KOPT-K1 (cell line): ENCODE measurements around the gene TBC1D22A.

Experiments
- H3K27ac ChIP-seq: fragments of 200-600 bp; sonication (generic); 2 replicates; pipeline ENCODE4 v1.5.1; 2016; ENCODE audit warnings: antibody characterized with exemption, mild to moderate bottlenecking, low read depth, low read length; ENCODE audit not compliant: poor library complexity, severe bottlenecking
- H3K36me3 ChIP-seq: fragments of 200-600 bp; sonication (generic); 2 replicates; pipeline ENCODE4 v1.5.1; 2017; ENCODE audit warnings: antibody characterized with exemption, mild to moderate bottlenecking, low read length, moderate library complexity; ENCODE audit not compliant: insufficient read depth
- H3K9me3 ChIP-seq: fragments of 200-600 bp; sonication (generic); 2 replicates; pipeline ENCODE4 v1.5.1; 2017; ENCODE audit warnings: antibody characterized with exemption, low read length, mild to moderate bottlenecking; ENCODE audit not compliant: insufficient read depth, poor library complexity, severe bottlenecking

TBC1D22A gene

DNA sequence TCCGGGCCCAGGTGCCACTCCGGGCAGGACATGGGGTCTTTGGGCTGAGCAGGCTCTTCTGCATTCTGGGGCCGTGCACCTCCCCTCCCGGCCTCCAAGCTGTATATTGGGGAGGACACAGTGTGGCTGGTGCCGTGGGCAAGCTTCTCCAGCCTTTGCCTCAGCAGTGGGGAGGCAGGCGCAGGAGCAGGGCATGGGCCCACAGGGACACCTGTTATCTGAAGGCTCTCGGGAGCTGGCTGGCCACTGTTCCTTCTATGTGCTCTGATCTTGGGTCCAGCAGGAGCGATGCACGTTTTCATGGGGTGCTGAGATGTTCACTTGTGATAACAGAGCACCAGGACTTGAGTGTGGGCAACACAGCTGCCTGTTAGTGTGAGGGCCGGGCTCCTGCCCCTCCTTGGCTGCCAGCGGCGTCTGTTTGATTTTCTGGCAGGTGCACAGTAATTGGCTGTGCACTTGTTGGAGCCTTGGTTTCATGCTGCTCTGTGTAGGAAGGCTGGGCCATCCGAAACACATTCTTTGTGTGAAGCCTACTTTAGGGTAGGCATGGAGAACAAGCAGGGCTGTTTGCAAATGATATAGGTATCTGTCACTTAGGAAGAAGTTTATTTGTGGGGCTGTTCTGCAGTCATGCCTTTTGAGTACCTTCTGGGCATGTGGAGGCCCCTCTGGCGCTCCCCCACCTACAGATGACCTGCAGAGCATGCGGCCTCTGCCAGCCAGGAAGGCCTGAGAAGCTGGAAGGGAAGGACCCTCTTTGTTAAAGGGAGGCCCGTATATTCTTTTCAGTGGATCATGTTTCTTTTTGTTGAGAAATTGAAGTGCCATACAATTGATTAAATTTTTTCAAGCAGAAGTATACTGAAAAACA, 201.5 kb downstream of the TBC1D22A start:
- Histone ChIP-seq H3K36me3 (no peaks in the 10 kb centered on the region), H3K9me3 (no peaks in the 10 kb centered on the region), H3K27ac (no peak overlapping the region)

DNA sequence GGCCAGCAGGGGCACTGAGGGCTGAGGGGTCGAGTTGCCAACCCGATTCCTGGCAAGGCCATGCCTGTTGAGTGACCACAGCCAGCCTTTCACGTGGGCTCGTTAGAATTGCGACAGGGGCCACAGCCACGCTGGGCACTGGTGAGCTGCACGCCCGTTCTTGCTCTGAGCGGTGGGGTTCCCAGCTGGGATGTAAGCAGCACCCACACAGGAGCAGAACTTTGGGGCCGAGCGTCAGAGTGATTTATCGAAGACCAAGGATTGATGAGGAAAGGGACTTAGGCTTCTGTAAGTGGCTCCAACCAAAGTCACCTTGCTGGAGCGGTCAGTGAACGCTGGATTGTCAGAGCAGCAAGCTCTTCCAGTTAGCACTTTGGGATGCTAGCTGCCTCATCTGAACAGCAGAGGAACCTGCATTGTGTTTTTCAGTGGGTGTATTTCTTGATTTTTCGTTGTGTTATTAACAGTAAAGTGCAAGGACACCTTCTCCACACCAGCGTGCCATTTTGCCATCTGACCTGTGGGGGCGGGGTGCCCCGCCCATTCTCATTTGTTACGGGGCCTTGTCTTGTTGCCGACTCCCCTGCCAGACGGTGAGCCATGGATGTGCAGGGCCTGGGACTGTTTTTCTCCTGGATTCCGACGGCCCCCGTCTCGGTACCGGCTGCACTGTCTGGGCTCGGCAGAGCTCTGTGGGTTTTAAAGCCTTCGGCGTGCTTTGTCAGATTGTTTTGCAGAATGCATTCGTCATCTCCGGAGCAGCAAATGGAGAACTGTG, 202.5 kb downstream of the TBC1D22A start:
- no peaks in the 10 kb centered on the region for H3K36me3 ChIP-seq
- H3K27ac ChIP-seq: no peak overlapping the region
- no peaks in the 10 kb centered on the region for H3K9me3 ChIP-seq

DNA sequence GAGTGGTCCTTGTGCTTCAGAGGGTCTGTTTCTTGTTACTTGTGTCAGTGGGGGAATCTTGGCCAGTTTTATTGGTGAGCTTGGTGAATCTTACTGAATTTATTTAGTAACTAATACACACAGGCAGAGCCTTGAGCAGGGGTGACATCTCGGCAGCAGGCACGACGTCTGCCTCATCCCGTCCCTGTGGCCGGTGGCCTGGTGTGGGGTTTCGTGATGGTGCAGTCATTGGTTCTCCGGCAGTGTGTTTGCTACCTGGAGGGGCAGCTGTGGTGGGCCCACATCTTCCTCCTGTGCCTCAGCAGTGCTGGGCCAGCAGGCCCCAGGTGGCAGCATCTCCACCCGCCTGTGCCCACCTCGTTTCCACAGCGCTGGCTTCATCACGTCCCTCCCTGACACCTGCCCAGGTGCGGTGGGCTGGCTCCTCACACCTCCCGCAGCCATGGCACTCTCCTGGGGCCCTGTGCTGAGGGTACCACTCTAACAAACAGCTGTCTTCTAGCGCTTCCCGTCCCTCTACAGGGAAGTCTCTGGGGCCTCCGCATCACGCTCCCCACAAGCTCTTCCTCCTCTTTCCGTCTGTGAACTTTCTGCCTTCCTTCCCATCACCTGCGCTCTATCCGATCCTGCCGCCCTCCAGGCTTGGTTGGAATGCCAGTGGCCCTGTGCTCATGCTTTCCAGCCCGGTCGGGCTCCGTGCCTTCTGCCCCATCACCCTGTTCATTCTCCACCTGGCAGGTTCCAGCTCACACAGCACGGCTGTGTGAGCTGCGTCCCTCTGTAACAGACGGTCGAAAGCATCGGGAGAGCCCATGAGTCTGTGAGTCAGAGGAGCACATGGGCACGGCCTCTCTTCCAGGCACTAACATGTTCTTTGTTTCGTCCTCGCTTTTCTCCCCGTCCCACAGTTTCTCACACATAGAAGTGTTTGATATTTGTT, 203.4 kb downstream of the TBC1D22A start:
- H3K9me3 ChIP-seq: no peaks in the 10 kb centered on the region

DNA sequence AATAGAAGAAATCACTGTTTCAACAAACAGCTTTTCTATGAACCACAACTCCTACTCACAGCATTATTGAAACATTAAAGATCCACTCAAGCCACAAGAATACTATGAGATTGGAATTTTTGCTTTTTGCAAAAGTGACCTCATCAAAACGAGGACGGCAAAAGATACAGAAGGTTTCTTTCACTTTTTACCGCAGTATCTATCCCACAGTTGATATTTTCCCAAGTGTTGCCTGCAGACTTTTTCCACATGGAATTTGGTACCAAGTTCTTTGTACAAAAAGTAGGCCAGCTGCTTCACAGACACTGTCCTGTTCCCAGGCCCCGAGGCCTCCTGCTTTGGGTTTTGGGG, 204.0 kb downstream of the TBC1D22A start:
- no peaks in the 10 kb centered on the region for H3K9me3 ChIP-seq
- no peak overlapping the region for H3K27ac ChIP-seq
- H3K36me3 ChIP-seq: no peaks in the 10 kb centered on the region

More for the DNA sequence above, 203.4 kb downstream of the TBC1D22A start:
- Histone ChIP-seq H3K27ac (no peak overlapping the region), H3K36me3 (no peaks in the 10 kb centered on the region)

DNA sequence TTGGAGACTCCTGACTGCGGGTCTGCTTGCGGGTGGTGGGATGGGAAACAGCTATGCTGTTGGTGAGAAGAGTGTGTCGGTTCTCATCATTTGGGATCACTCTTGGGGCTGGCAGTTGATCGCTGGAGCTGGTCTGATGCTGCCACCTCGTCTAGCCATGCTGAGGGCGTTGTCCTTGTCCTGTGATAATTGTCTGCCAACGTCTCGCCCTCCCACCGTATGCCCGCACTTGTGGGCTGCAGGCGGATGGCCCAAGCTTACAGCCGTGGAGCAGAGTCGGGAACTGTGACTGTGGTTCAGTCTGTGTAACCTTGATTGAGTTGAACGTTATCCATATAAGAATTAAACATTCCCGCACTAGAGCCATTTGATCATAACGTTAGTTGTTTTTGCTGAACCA, 204.4 kb downstream of the TBC1D22A start:
- Histone ChIP-seq H3K27ac (no peak overlapping the region), H3K9me3 (no peaks in the 10 kb centered on the region), H3K36me3 (no peaks in the 10 kb centered on the region)

DNA sequence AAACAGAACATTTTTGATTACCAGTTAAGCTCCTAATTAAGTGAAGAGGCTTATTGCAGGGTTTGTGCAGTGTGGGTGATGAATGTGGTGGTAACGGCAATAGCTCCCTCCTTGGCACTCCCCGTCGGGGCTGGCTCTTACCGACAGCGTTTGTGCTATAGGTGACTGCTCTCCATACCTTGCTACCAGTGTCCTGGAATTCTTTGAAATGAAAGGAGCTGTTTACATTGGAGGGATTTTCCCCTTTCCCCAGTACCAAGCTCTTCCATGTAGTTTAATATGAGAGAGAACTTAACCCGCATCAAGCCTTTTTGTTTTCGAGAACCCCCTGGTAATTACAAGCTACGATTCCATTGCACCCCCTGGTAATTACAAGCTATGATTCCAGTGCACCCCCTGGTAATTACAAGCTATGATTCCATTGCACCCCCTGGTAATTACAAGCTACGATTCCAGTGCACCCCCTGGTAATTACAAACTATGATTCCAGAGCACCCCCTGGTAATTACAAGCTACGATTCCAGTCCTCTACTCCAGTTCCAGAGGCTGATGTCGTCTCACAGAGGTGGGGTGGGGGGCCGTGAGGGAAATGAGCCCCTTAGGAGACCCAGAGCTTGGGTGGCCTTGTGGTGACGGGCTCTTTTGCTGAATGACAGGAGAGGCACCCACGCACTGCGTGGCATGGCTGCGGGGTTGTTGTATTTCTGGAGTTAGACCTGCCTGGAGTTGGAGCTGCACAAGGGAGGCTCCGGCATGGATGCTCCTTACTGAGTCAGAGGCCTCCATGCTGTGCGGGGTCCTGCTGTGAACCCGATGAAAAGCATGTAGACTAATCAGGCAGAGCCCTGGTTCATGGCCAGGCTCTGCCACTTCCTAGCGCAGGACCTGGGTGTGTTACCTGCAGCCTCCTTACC, 205.3 kb downstream of the TBC1D22A start:
- no peaks in the 10 kb centered on the region for H3K9me3 ChIP-seq
- no peak overlapping the region for H3K27ac ChIP-seq

DNA sequence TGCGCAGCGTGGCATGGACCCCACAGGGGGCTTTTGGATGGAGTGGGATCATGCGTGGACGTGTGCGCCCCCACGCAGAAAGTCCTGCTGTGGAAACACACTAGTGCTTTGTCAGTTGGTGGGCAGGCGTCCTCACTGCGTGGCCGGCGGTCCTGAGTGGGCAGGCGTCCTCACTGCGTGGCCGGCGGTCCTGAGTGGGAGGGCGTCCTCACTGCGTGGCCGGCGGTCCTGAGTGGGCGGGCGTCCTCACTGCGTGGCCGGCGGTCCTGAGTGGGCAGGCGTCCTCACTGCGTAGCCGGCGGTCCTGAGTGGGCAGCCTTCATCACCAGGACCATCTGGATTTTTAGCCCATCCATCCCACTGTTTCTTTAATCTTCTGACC, 205.9 kb downstream of the TBC1D22A start:
- Histone ChIP-seq H3K36me3 (no peaks in the 10 kb centered on the region), H3K27ac (no peak overlapping the region), H3K9me3 (no peaks in the 10 kb centered on the region)

More for the DNA sequence above, 205.3 kb downstream of the TBC1D22A start:
- H3K36me3 ChIP-seq: no peaks in the 10 kb centered on the region

DNA sequence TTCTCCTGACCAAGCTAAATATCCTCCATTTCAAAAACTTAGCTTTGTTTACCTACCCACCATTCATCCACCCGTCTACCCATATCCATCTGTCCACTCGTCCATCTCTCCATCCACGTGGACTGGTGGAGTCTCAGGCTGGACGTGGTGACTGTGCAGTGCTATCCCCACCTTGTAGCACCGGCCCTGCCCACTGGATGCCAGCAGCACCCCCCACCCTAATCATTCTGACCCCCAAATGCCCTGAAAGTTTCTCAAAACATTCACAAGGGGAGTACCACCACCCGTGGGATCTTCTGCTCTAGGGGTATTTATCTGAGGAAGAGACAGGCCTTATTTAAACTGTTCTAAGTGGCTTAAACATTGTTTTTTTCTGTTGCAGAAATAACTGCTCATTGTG, 206.4 kb downstream of the TBC1D22A start:
- Histone ChIP-seq H3K36me3 (no peaks in the 10 kb centered on the region), H3K9me3 (no peaks in the 10 kb centered on the region), H3K27ac (no peak overlapping the region)

DNA sequence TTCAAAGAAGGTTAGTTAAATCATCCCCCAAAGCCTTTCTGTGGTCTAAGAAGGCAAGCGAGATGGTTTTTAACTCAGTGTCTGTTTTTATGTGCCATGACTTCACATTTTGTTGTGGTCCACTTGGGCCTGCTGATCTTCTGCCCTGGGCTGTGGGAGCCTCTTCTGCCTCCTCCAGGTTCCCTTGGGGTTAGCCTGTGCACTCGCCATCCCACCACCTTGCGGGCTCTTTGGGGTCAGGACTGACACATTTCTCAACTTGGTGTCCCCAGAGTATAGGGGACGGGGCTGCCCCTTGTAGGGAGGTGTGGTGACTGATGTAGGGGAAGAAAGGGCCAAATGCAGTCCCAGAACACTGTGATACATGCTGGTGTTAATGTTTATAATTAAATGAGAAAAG, 207.0 kb downstream of the TBC1D22A start:
- peaks cover 4% of the 10 kb centered on the region; the same call in 1 of the 2 replicates for H3K36me3 ChIP-seq
- no peak overlapping the region for H3K27ac ChIP-seq
- no peaks in the 10 kb centered on the region for H3K9me3 ChIP-seq

DNA sequence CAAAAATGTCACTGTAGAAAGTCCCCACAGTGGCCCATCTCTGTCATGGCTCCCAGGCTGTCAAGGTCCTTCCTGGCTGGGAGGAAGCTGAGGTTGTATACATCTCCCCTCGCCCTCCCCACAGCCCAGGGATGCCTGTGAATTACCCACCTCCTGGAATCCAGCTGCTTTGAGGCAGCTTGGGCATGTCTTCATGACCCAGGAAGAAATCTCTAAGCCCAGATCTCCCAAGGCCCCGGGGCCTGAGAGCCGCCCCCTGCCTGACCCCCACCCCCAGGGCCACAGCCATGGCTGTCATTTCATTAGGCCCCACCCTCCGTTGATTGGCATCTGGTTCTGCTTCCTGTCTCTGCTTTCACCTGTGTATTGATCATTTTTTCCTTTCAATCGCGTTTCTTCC, 207.5 kb downstream of the TBC1D22A start:
- no peaks in the 10 kb centered on the region for H3K9me3 ChIP-seq
- peaks cover 4% of the 10 kb centered on the region; the same call in 1 of the 2 replicates for H3K36me3 ChIP-seq
- no peak overlapping the region for H3K27ac ChIP-seq

DNA sequence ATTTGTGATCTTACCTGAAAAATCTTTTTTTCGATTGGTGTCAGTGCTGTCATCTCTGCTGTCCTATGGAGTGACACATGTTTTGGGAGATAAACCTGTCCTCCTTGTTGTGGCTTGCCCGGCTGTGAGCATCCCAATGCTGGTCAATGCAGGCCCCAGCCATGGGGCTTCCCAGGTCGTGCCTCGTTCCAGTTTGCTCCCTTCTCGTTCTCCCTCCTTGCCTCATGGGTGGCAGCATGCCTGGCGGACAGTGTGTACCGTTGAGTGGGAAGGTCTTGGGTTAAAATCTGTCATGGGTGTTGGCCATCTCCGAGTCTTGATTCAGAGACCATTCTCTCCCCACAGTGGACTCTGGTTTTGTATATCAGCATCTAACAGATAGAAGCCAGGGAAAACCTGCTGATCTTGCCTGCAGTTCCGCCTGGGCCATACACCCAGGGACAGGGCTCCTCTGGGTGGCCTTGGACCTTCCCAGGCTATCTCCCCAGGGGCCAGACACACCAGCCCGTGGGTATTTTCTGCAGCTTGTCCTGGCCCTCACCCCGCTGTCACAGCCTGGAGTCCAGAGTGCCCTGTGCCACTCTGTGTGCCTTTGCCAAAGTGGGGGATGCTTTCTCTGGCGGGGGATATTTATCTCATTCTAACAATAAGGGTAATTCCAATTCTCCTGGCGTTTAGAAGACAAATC, 208.1 kb downstream of the TBC1D22A start:
- no peaks in the 10 kb centered on the region for H3K9me3 ChIP-seq
- peaks cover 8% of the 10 kb centered on the region for H3K36me3 ChIP-seq
- no peak overlapping the region for H3K27ac ChIP-seq

DNA sequence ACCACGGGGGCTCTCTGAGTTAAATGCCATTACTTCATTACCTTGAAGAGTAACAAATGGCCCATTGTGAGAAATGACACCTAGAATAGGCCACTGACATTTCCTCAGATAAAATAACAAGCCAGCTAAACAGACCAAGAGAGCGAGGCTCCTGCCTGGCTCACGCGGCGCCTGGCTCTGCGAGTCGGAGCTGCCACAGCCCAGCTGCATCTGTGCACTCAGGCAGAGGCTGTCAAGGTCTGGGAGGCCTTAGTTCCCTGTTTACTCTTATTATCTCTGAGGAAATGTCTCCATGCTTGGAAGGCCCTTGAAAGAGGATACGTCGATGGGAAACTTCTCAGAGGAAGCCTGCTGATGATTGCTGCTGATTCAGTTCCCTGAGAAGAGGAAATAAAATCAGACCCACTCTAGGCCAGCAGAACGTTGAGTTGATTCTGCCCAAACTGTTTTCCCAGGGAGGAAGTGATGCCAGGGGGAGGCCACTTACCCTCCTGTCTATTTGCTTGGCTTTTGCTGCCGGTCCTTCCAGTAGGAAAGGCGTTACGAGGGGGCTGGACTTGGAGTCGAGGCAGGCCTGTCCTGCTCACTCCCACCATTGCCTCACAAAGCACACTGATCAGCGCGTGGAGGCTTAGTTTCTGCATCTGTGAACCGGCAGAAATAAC, 208.8 kb downstream of the TBC1D22A start:
- no peak overlapping the region for H3K27ac ChIP-seq
- H3K9me3 ChIP-seq: no peaks in the 10 kb centered on the region

DNA sequence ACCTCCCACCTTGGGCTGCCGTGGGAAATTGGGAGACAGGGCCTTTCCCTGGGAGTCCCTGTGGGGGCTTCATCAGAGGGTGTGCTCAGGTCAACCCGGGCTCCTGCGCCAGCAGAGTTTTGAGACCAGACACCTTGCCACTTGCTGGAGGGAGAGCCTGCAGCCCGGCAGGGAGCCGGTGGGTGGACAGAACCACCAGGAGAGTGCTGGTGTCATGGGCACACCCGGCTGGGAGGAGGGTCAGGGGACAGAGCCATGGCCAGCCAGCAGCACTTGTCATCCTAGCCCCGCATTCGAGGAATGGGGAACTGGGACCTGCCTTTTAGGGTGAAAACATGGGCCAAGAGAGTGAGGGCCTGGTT, 209.3 kb downstream of the TBC1D22A start:
- Histone ChIP-seq H3K27ac (no peak overlapping the region), H3K36me3 (peaks cover 12% of the 10 kb centered on the region), H3K9me3 (no peaks in the 10 kb centered on the region)

More for the DNA sequence above, 208.8 kb downstream of the TBC1D22A start:
- peaks cover 9% of the 10 kb centered on the region for H3K36me3 ChIP-seq
